GM08714 (cell line): ENCODE data around the gene CDH23.

ENCODE experiments used
- H3K4me3 ChIP-seq: fragments of 200-500 bp; sonication (Bioruptor generic); 2 replicates; pipeline ENCODE4 v1.5.1; 2014; ENCODE audit warnings: mild to moderate bottlenecking, low read length, inconsistent platforms
- ZNF274 ChIP-seq: IDR thresholded peaks from 2 replicates; pipeline ENCODE4 v1.6.1; 2012; ENCODE audit warnings: mild to moderate bottlenecking, low read depth, low read length

The CDH23 gene

DNA sequence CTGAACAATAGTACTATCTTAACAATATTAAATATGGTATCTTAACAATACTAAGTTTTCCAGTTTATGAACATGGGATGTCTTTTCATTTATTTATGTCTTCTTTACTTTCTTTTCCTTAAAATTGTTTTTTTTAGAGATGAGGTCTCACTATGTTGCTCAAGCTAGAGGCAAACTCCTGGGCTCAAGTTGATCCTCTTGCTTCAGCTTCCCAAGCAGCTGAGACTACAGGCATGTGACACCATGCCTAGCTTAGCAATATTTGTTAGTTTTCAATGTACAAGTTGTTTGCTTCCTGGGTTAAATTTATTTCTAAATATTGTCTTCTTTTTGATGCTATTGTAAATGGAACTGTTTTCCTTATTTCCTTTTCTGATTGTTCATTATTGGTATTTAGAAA is 16.9 kb downstream of the CDH23 start:
- no peak overlapping the region for H3K4me3 ChIP-seq
- no peak for TF ChIP-seq ZNF274

- no peak for TF ChIP-seq ZNF274
- H3K4me3 ChIP-seq, result no peak overlapping the region
Observed at GRCh38 chr10:71414359-71414758, 17.6 kb downstream of the CDH23 start.

- no peak for TF ChIP-seq ZNF274
- H3K4me3 ChIP-seq, result no peak overlapping the region
Observed at GRCh38 chr10:71419002-71419540, 22.4 kb downstream of the CDH23 start.

DNA sequence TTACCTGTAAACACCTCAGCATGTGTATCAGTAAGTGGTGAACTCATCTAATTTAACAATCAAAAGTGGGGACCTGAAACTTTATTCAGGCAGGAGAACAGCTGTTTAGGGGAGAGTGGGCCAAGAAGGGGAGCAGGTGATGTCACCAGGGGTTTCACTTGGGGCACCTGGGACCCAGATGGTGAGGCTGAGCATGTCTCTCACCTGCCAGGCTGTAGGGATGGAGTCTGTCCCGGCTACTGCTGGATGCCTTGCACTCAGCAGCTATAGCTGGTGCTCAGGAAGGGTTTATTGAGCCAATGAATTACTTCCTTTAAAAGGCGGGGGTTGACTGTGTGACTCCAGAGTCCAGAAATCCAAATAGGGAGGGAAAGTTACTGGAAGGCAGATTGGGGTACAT is 23.0 kb downstream of the CDH23 start:
- TF ChIP-seq ZNF274, result no peak

DNA sequence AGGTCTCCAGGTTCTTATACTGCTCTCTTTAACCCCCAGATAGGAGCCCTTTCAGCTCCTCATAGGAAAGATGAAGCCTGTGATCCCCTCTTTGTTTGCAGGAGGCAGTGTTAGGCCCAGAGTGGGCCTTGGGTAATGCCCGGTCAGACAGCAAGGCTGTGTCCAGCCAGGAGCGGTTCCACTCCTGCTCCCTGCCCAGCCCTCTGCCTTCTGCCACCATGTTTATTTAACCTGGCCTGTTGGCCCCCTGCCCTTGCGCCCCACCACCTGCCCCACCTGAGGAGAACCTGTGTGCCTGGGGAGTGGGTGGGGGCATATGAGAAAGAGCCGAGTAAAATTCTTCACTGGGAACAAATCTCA is 24.3 kb downstream of the CDH23 start:
- no peak overlapping the region for H3K4me3 ChIP-seq
- TF ChIP-seq ZNF274, result no peak

More for the DNA sequence above, 23.0 kb downstream of the CDH23 start:
- no peak overlapping the region for H3K4me3 ChIP-seq

GRCh38 chr10:71423250-71423649 is 26.5 kb downstream of the CDH23 start:
- no peak overlapping the region for H3K4me3 ChIP-seq
- TF ChIP-seq ZNF274, result no peak

DNA sequence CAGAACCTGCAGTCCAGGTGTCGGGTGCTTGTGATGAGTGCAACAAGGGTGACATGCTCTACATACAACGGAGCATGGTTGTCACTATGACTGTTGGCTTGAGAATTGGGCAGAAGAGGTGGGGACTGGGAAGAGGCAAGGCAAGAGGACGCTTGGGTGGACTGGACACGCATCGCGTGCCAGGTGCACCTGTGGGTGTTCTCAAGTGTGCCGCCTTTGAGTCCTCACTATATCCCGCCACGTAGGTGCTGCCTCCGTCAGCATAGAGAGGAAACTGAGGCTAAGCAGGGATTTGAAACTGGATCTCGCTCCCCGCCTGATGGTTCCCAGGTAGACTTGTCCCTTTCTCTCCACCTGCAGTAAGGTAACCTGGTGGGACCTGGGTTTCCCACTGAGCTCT is 27.2 kb downstream of the CDH23 start:
- H3K4me3 ChIP-seq, result no peak overlapping the region
- TF ChIP-seq ZNF274, result no peak

GRCh38 chr10:71424496-71425194 is 27.9 kb downstream of the CDH23 start:
- no peak for TF ChIP-seq ZNF274
- no peak overlapping the region for H3K4me3 ChIP-seq

DNA sequence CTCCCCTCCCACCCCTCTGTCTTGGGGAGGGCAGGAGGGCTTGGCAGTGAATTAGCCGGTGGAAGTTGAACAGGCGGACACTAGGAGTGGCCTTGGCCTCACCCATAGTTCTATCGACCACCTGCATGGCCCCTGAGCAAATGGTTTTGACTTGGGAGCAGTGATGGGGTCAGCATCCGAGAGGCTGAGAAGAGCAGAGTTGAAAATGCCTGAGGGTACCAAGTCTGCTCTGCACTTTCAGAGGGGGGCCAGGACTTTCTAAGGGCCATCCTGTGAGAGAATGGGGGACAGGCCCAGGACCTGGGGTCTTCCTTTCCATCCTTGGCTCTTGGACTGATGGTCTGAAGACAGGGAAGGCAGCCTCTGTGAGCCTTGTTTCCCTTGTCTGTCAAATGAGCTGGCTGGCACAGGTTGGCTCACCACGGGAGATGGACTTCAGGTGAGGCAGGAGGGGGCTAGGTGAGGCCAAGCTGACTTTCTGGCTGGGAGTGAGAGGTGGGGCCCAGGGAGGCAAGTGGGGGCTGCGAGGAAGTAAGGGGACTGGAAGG is 29.4 kb downstream of the CDH23 start:
- TF ChIP-seq ZNF274, result no peak
- no peak overlapping the region for H3K4me3 ChIP-seq

GRCh38 chr10:71427246-71427645 is 30.5 kb downstream of the CDH23 start:
- no peak overlapping the region for H3K4me3 ChIP-seq
- TF ChIP-seq ZNF274, result no peak

- TF ChIP-seq ZNF274, result no peak
- no peak overlapping the region for H3K4me3 ChIP-seq
Observed at GRCh38 chr10:71429304-71429703, 32.6 kb downstream of the CDH23 start.

GRCh38 chr10:71429929-71430328 is 33.2 kb downstream of the CDH23 start:
- H3K4me3 ChIP-seq, result no peak overlapping the region
- no peak for TF ChIP-seq ZNF274

- no peak for TF ChIP-seq ZNF274
- no peak overlapping the region for H3K4me3 ChIP-seq
Observed at GRCh38 chr10:71431239-71432100, 34.8 kb downstream of the CDH23 start.

GRCh38 chr10:71432101-71432905 is 35.6 kb downstream of the CDH23 start:
- TF ChIP-seq ZNF274, result no peak
- no peak overlapping the region for H3K4me3 ChIP-seq
